Measurements from ENCODE around the gene EEFSEC.

DNA sequence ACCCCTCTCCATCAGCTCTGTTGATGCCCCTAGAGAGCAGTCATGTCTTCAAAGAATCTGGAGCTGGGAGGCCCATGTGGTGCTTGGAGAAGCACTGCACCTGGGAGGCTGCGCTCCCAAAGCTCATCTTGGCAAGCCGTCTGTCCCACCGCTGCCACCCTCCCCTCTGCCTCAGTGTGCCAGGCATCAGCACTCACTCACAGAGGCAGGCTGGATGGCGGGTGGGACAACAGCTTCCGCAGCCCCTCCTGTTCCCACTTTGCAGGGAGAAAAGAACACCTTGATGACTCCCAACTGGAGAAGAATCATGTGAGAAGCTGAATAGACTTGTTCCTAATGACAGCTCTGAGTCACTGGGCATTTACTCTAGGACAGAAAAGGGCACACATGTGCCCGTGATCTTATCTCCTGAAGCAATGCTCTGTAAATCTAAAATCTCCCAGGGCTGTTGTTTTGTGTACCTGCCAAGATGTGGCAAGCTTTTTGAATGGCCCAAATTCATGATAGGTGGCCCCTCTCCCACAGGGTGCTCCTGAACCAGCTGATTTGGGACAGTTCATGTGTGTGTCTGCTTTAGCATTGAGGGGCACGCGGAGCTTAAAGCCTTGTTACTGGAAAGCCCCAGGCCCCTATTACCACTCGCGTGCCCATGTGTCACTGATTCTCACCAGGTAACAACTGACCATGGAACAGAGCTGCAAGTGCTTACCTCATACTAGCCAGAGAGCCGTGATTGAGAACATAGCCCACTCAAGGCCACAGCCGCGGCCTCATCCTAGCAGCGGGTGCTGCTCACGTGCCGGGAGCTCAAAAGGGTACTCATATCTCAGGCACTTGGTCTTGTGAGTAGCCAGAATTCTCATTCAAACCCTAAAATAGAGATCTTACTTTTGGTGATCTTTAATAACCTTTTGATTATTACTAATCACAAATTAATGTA, 209.0 kb downstream of the EEFSEC start:
- TF ChIP-seq RAD21 (IDR thresholded peaks at IDR 0.05; ENCODE audit: low read length): no peak
- no peak for TF ChIP-seq USF2 (IDR thresholded peaks at IDR 0.05; ENCODE audit: low read depth, low read length)
- TF ChIP-seq RCOR1 (IDR thresholded peaks at IDR 0.05; ENCODE audit: insufficient replicate concordance, low read length): no peak
